WTC11 (cell line): ENCODE measurements around the gene POPDC3. TPM values are rescaled to one million over a fixed set of nuclear protein-coding genes. Genes with fewer than 3 reads are reported as not detected.

Source experiments
- ATAC-seq: fragments of 200-7000 bp; cut with Tn5 transposase; 2 replicates; pipeline ENCODE4 v1.10.0; 2021; ENCODE audit warnings: mild to moderate bottlenecking, moderate library complexity
- CTCF ChIA-PET: fragments of 300-600 bp; sonication (Branson Sonifier 250); formaldehyde crosslinking; loops from one replicate; lab custom pipeline; 2021; ENCODE audit warnings: antibody characterized with exemption; lab: Charles Lee
- POLR2A ChIA-PET: fragments of 350-600 bp; sonication (Branson Sonifier 250); formaldehyde crosslinking; loops from one replicate; lab custom pipeline; 2021; ENCODE audit warnings: antibody characterized with exemption; lab: Charles Lee
- DNase-seq: peaks from one replicate; pipeline ENCODE4 v3.0.0; 2021; ENCODE audit warnings: low spot score
- H3K27ac Mint-ChIP-seq: 2 replicates; pipeline ENCODE4 v1.8.0; 2021; ENCODE audit warnings: mixed read lengths
- H3K27me3 Mint-ChIP-seq: 2 replicates; pipeline ENCODE4 v1.8.0; 2021; ENCODE audit warnings: low read depth, mild to moderate bottlenecking, moderate library complexity, mixed read lengths
- H3K36me3 Mint-ChIP-seq: 2 replicates; pipeline ENCODE4 v1.8.0; 2021; ENCODE audit warnings: mixed read lengths
- H3K4me1 Mint-ChIP-seq: 2 replicates; pipeline ENCODE4 v1.8.0; 2022; ENCODE audit warnings: mixed read lengths
- H3K4me3 Mint-ChIP-seq: 2 replicates; pipeline ENCODE4 v1.8.0; 2021; ENCODE audit warnings: mild to moderate bottlenecking, moderate library complexity, mixed read lengths
- H3K9me3 Mint-ChIP-seq: 2 replicates; pipeline ENCODE4 v1.8.0; 2021; ENCODE audit warnings: mixed read lengths
- CBFB ChIP-seq: sonication (generic); formaldehyde crosslinking; IDR thresholded peaks from 2 replicates; pipeline ENCODE4 v1.8.1; 2022; ENCODE audit warnings: mild to moderate bottlenecking, low read depth, missing genetic modification reagents
- ESRRA ChIP-seq: sonication (generic); formaldehyde crosslinking; IDR thresholded peaks from 2 replicates; pipeline ENCODE4 v1.8.1; 2022; ENCODE audit warnings: mild to moderate bottlenecking, missing genetic modification reagents, borderline replicate concordance
- GABPB1 ChIP-seq: sonication (generic); formaldehyde crosslinking; IDR thresholded peaks from 2 replicates; pipeline ENCODE4 v1.8.1; 2023; ENCODE audit warnings: mild to moderate bottlenecking, missing genetic modification reagents
- GRHL2 ChIP-seq: fragments of 250-450 bp; sonication (Bioruptor Pico); IDR thresholded peaks from 2 replicates; pipeline ENCODE4 v1.8.0; 2022; ENCODE audit warnings: mild to moderate bottlenecking, moderate library complexity; ENCODE audit not compliant: insufficient replicate concordance, severe bottlenecking
- KAT7 ChIP-seq: sonication (generic); formaldehyde crosslinking; IDR thresholded peaks from 2 replicates; pipeline ENCODE4 v1.8.1; 2023; ENCODE audit warnings: missing genetic modification reagents, mild to moderate bottlenecking, borderline replicate concordance
- NFATC4 ChIP-seq: fragments of 250-450 bp; sonication (Bioruptor Pico); IDR thresholded peaks from 2 replicates; pipeline ENCODE4 v1.9.0; 2021; ENCODE audit warnings: mild to moderate bottlenecking
- NFE2L1 ChIP-seq: sonication (generic); formaldehyde crosslinking; IDR thresholded peaks from 2 replicates; pipeline ENCODE4 v1.8.1; 2023; ENCODE audit warnings: missing genetic modification reagents
- TCF7 ChIP-seq: sonication (generic); formaldehyde crosslinking; IDR thresholded peaks from 2 replicates; pipeline ENCODE4 v1.8.0; 2022; ENCODE audit warnings: mild to moderate bottlenecking, low read depth, missing genetic modification reagents, moderate library complexity
- ZNF219 ChIP-seq: sonication (generic); formaldehyde crosslinking; IDR thresholded peaks from 2 replicates; pipeline ENCODE4 v1.8.0; 2023; ENCODE audit warnings: missing genetic modification reagents, mild to moderate bottlenecking, borderline replicate concordance
- ZNF317 ChIP-seq: sonication (generic); formaldehyde crosslinking; IDR thresholded peaks from 2 replicates; pipeline ENCODE4 v1.8.1; 2023; ENCODE audit warnings: low read depth, mild to moderate bottlenecking, moderate library complexity, missing genetic modification reagents, borderline replicate concordance
- ZNF396 ChIP-seq: fragments of 250-450 bp; sonication (Bioruptor Pico); IDR thresholded peaks from 2 replicates; pipeline ENCODE4 v1.8.0; 2021; ENCODE audit warnings: mild to moderate bottlenecking, moderate library complexity, borderline replicate concordance
- total RNA-seq: library from RNA; stranded (reverse); gene quantifications from 3 replicates; pipeline ENCODE4 v1.2.3, GENCODE V29; 2021
- TF ChIP-seq, protein P1 (sequence below): sonication (generic); formaldehyde crosslinking; IDR thresholded peaks from 2 replicates; pipeline ENCODE4 v1.8.0; 2022; ENCODE audit warnings: missing genetic modification reagents
- TF ChIP-seq, protein P2 (sequence below): sonication (generic); formaldehyde crosslinking; IDR thresholded peaks from 2 replicates; pipeline ENCODE4 v1.8.0; 2023; ENCODE audit warnings: mild to moderate bottlenecking, missing genetic modification reagents
- TF ChIP-seq, protein P3 (sequence below): sonication (generic); formaldehyde crosslinking; conservative IDR thresholded peaks from 2 replicates; pipeline ENCODE4 v1.8.1; 2023; ENCODE audit warnings: mild to moderate bottlenecking, low read depth, missing genetic modification reagents, moderate library complexity
- TF ChIP-seq, protein P4 (sequence below): sonication (generic); formaldehyde crosslinking; IDR thresholded peaks from 2 replicates; pipeline ENCODE4 v1.8.1; 2023; ENCODE audit warnings: mild to moderate bottlenecking, missing genetic modification reagents
- TF ChIP-seq, protein P5 (sequence below): sonication (generic); formaldehyde crosslinking; IDR thresholded peaks from 2 replicates; pipeline ENCODE4 v1.8.0; 2022; ENCODE audit warnings: mild to moderate bottlenecking, missing genetic modification reagents
- TF ChIP-seq, protein P6 (sequence below): fragments of 200-600 bp; IDR thresholded peaks from 2 replicates; pipeline ENCODE4 v1.8.0; 2022; ENCODE audit warnings: antibody characterized with exemption

POPDC3 gene
- total RNA-seq, 1 experiment from 2014 or later = 2.7 TPM

DNA sequence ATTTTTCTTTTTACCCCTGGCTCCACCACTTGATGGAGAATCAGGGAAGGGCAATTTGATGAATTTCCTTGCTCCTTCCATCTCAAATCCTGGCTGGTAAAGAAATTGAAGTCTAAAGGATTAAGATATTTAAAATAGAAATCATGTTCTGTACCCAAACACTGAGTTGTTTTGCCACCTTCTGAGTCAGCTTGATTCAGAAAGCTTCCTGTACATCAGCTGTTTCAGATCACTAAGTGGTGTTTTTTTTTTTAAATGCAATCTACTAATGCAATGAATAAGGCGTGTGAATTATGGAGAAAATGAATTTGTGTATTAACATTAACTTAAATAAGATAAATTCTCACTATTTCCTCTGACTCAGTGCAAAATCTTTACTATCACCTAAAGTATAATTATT lies 11.5 kb upstream of the POPDC3 start (continued):
- TF ChIP-seq, protein P1, sequence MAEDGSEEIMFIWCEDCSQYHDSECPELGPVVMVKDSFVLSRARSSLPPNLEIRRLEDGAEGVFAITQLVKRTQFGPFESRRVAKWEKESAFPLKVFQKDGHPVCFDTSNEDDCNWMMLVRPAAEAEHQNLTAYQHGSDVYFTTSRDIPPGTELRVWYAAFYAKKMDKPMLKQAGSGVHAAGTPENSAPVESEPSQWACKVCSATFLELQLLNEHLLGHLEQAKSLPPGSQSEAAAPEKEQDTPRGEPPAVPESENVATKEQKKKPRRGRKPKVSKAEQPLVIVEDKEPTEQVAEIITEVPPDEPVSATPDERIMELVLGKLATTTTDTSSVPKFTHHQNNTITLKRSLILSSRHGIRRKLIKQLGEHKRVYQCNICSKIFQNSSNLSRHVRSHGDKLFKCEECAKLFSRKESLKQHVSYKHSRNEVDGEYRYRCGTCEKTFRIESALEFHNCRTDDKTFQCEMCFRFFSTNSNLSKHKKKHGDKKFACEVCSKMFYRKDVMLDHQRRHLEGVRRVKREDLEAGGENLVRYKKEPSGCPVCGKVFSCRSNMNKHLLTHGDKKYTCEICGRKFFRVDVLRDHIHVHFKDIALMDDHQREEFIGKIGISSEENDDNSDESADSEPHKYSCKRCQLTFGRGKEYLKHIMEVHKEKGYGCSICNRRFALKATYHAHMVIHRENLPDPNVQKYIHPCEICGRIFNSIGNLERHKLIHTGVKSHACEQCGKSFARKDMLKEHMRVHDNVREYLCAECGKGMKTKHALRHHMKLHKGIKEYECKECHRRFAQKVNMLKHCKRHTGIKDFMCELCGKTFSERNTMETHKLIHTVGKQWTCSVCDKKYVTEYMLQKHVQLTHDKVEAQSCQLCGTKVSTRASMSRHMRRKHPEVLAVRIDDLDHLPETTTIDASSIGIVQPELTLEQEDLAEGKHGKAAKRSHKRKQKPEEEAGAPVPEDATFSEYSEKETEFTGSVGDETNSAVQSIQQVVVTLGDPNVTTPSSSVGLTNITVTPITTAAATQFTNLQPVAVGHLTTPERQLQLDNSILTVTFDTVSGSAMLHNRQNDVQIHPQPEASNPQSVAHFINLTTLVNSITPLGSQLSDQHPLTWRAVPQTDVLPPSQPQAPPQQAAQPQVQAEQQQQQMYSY (CRISPR knock-in tag) = no peak
- TF ChIP-seq ZNF396 (CRISPR knock-in tag) = no peak

DNA sequence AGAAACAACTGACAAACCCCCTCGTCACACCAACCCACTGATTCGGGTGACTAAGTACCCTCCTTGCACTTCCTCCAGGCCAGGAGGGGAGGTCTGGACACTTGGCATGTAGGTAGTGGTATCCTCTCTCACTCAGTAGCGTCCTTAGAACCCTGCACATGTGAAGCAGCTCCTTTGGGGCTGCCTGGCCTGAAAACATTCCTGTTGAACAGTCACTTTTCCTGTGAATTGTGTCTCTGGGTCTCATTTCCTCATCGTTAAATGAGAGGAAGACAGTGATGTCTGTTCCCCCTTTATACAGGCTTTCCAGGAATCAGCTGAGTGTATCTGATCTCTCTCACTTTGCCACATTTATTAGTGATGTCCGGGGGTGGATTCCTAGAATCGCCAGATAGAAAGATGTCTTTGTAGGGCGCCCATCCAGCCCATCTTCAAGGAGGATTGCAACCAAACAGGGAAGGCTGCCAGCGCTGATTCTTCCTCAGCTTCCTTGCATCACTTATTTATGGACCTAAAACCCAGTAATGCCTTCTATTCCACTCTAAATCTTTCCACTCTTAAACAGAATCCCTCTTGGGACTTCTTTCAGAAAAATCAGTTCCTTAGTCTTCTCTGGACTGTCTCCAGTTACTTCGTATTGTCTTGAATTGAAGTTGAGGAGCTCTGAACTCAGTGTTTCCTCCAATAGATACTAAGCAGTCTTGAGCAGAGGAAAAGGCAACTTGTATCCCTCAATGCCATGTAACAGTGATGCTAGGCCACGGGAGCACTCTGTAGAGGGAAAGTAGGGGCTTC lies 9.4 kb upstream of the POPDC3 start:
- ChIA-PET CTCF (interaction anchor here (0.6 kb wide), 1 partner anchor 9 kb away, joined by 3 read pairs; no protein-coding TSS in a partner anchor), POLR2A (no interaction called here)
- H3K27me3 Mint-ChIP-seq = no peaks in the 10 kb centered on the region
- peaks cover 8% of the 10 kb centered on the region for H3K4me1 Mint-ChIP-seq
- TF ChIP-seq, protein P2, sequence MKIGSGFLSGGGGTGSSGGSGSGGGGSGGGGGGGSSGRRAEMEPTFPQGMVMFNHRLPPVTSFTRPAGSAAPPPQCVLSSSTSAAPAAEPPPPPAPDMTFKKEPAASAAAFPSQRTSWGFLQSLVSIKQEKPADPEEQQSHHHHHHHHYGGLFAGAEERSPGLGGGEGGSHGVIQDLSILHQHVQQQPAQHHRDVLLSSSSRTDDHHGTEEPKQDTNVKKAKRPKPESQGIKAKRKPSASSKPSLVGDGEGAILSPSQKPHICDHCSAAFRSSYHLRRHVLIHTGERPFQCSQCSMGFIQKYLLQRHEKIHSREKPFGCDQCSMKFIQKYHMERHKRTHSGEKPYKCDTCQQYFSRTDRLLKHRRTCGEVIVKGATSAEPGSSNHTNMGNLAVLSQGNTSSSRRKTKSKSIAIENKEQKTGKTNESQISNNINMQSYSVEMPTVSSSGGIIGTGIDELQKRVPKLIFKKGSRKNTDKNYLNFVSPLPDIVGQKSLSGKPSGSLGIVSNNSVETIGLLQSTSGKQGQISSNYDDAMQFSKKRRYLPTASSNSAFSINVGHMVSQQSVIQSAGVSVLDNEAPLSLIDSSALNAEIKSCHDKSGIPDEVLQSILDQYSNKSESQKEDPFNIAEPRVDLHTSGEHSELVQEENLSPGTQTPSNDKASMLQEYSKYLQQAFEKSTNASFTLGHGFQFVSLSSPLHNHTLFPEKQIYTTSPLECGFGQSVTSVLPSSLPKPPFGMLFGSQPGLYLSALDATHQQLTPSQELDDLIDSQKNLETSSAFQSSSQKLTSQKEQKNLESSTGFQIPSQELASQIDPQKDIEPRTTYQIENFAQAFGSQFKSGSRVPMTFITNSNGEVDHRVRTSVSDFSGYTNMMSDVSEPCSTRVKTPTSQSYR (CRISPR knock-in tag) = no peak
- TF ChIP-seq CBFB (CRISPR knock-in tag) = no peak
- no peak for TF ChIP-seq ZNF396 (CRISPR knock-in tag)
- TF ChIP-seq KAT7 (CRISPR knock-in tag) = no peak
- no peak for TF ChIP-seq ZNF219 (CRISPR knock-in tag)
- no peak for TF ChIP-seq ZNF317
- no peak for TF ChIP-seq TCF7 (CRISPR knock-in tag)
- no peak for TF ChIP-seq NFE2L1 (CRISPR knock-in tag)
- TF ChIP-seq, protein P3, sequence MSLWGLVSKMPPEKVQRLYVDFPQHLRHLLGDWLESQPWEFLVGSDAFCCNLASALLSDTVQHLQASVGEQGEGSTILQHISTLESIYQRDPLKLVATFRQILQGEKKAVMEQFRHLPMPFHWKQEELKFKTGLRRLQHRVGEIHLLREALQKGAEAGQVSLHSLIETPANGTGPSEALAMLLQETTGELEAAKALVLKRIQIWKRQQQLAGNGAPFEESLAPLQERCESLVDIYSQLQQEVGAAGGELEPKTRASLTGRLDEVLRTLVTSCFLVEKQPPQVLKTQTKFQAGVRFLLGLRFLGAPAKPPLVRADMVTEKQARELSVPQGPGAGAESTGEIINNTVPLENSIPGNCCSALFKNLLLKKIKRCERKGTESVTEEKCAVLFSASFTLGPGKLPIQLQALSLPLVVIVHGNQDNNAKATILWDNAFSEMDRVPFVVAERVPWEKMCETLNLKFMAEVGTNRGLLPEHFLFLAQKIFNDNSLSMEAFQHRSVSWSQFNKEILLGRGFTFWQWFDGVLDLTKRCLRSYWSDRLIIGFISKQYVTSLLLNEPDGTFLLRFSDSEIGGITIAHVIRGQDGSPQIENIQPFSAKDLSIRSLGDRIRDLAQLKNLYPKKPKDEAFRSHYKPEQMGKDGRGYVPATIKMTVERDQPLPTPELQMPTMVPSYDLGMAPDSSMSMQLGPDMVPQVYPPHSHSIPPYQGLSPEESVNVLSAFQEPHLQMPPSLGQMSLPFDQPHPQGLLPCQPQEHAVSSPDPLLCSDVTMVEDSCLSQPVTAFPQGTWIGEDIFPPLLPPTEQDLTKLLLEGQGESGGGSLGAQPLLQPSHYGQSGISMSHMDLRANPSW (CRISPR knock-in tag) = no peak
- TF ChIP-seq GABPB1 (CRISPR knock-in tag) = no peak
- TF ChIP-seq, protein P4, sequence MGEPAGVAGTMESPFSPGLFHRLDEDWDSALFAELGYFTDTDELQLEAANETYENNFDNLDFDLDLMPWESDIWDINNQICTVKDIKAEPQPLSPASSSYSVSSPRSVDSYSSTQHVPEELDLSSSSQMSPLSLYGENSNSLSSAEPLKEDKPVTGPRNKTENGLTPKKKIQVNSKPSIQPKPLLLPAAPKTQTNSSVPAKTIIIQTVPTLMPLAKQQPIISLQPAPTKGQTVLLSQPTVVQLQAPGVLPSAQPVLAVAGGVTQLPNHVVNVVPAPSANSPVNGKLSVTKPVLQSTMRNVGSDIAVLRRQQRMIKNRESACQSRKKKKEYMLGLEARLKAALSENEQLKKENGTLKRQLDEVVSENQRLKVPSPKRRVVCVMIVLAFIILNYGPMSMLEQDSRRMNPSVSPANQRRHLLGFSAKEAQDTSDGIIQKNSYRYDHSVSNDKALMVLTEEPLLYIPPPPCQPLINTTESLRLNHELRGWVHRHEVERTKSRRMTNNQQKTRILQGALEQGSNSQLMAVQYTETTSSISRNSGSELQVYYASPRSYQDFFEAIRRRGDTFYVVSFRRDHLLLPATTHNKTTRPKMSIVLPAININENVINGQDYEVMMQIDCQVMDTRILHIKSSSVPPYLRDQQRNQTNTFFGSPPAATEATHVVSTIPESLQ (CRISPR knock-in tag) = no peak
- TF ChIP-seq ESRRA (CRISPR knock-in tag) = no peak
- no peak for TF ChIP-seq GRHL2 (CRISPR knock-in tag)
- TF ChIP-seq, protein P5, sequence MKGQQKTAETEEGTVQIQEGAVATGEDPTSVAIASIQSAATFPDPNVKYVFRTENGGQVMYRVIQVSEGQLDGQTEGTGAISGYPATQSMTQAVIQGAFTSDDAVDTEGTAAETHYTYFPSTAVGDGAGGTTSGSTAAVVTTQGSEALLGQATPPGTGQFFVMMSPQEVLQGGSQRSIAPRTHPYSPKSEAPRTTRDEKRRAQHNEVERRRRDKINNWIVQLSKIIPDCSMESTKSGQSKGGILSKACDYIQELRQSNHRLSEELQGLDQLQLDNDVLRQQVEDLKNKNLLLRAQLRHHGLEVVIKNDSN (CRISPR knock-in tag) = no peak
- TF ChIP-seq, protein P6, sequence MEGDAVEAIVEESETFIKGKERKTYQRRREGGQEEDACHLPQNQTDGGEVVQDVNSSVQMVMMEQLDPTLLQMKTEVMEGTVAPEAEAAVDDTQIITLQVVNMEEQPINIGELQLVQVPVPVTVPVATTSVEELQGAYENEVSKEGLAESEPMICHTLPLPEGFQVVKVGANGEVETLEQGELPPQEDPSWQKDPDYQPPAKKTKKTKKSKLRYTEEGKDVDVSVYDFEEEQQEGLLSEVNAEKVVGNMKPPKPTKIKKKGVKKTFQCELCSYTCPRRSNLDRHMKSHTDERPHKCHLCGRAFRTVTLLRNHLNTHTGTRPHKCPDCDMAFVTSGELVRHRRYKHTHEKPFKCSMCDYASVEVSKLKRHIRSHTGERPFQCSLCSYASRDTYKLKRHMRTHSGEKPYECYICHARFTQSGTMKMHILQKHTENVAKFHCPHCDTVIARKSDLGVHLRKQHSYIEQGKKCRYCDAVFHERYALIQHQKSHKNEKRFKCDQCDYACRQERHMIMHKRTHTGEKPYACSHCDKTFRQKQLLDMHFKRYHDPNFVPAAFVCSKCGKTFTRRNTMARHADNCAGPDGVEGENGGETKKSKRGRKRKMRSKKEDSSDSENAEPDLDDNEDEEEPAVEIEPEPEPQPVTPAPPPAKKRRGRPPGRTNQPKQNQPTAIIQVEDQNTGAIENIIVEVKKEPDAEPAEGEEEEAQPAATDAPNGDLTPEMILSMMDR = no peak
- TF ChIP-seq NFATC4 (CRISPR knock-in tag) = no peak
- H3K27ac Mint-ChIP-seq = no peak overlapping the region
- no peaks in the 10 kb centered on the region for H3K9me3 Mint-ChIP-seq
- H3K36me3 Mint-ChIP-seq = no peaks in the 10 kb centered on the region
- ATAC-seq (no peak), DNase-seq (no peak)
- H3K4me3 Mint-ChIP-seq = no peak overlapping the region
